ENCODE data around the gene EXTL1. TPM values are rescaled to one million over a fixed set of nuclear protein-coding genes. Genes with fewer than 3 reads are reported as not detected.

EXTL1 gene
- total RNA-seq, 1 donor from 2014 or later = not detected

GRCh38 chr1:26043765-26044164, 22.2 kb downstream of the EXTL1 start:
- no peak for DNase-seq (ENCODE audit: low read depth in 2 of 2)

- DNase-seq (ENCODE audit: low read depth in 2 of 2) = no peak
Measured at GRCh38 chr1:26044414-26044813, 22.8 kb downstream of the EXTL1 start.

- no peak for DNase-seq (ENCODE audit: low read depth in 2 of 2)
Measured at GRCh38 chr1:26044971-26045721, 23.6 kb downstream of the EXTL1 start.

GRCh38 chr1:26045722-26046245, 24.2 kb downstream of the EXTL1 start, which contains the start of gene SLC30A2:
Gene SLC30A2 (minus strand): TSS chr1:26046118. CDS start chr1:26045896, 222 bp downstream.
- no peak for DNase-seq (ENCODE audit: low read depth in 2 of 2)

- no peak for DNase-seq (ENCODE audit: low read depth in 2 of 2)
Measured at GRCh38 chr1:26046246-26047095, 24.9 kb downstream of the EXTL1 start.

- DNase-seq (ENCODE audit: low read depth in 2 of 2) = no peak
Measured at GRCh38 chr1:26047278-26047874, 25.8 kb downstream of the EXTL1 start.

- no peak for DNase-seq (ENCODE audit: low read depth in 2 of 2)
Measured at GRCh38 chr1:26049531-26050247, 28.1 kb downstream of the EXTL1 start.

- no peak for DNase-seq (ENCODE audit: low read depth in 2 of 2)
Measured at GRCh38 chr1:26050248-26050640, 28.7 kb downstream of the EXTL1 start.

GRCh38 chr1:26053718-26054560, 32.4 kb downstream of the EXTL1 start:
- DNase-seq (ENCODE audit: low read depth in 2 of 2) = no peak

- DNase-seq (ENCODE audit: low read depth in 2 of 2) = no peak
Measured at GRCh38 chr1:26055041-26055440, 33.5 kb downstream of the EXTL1 start.

GRCh38 chr1:26057189-26057588, 35.6 kb downstream of the EXTL1 start:
- DNase-seq (ENCODE audit: low read depth in 2 of 2) = no peak

- DNase-seq (ENCODE audit: low read depth in 2 of 2) = no peak
Measured at GRCh38 chr1:26058052-26058595, 36.5 kb downstream of the EXTL1 start.

GRCh38 chr1:26059906-26060305, 38.3 kb downstream of the EXTL1 start:
- DNase-seq (ENCODE audit: low read depth in 2 of 2) = no peak

- no peak for DNase-seq (ENCODE audit: low read depth in 2 of 2)
Measured at GRCh38 chr1:26060832-26061574, 39.4 kb downstream of the EXTL1 start.

GRCh38 chr1:26064553-26064952, 43.0 kb downstream of the EXTL1 start:
- DNase-seq (ENCODE audit: low read depth in 2 of 2) = no peak

GRCh38 chr1:26066160-26066559, 44.6 kb downstream of the EXTL1 start:
- DNase-seq (ENCODE audit: low read depth in 2 of 2) = no peak

GRCh38 chr1:26066857-26067256, 45.3 kb downstream of the EXTL1 start:
- no peak for DNase-seq (ENCODE audit: low read depth in 2 of 2)

- DNase-seq (ENCODE audit: low read depth in 2 of 2) = no peak
Measured at GRCh38 chr1:26067432-26067911, 45.9 kb downstream of the EXTL1 start, which contains the start of gene TRIM63. Gene TRIM63 (minus strand): TSS chr1:26067630. CDS start chr1:26067494, 136 bp downstream.

GRCh38 chr1:26069941-26070295, 48.3 kb downstream of the EXTL1 start:
- no peak for DNase-seq (ENCODE audit: low read depth in 2 of 2)
